Measurements from ENCODE around the gene HBP1. TPM values are rescaled to one million over a fixed set of nuclear protein-coding genes. Genes with fewer than 3 reads are reported as not detected.

The HBP1 gene
- total and polyA plus RNA-seq, 2 experiments from 2014 or later = 36.0 to 52.8 TPM

- TF ChIP-seq ZNF462 (CRISPR knock-in tag; IDR thresholded peaks at IDR 0.05) (no peak), CTCF (conservative IDR thresholded peaks at IDR 0.05; ENCODE audit: low read depth in 2 of 2) (no peak), CREB1 (CRISPR knock-in tag; IDR thresholded peaks at IDR 0.05; ENCODE audit: low read depth) (no peak)
Observed at GRCh38 chr7:107119376-107120105, 49.3 kb upstream of the HBP1 start (continued).

- no peak for ATAC-seq
- Histone ChIP-seq H3K4me2 (no peak overlapping the region), H3K27ac (ENCODE audit: low read depth) (no peak overlapping the region), H3K4me1 (ENCODE audit: insufficient read depth) (peaks cover 12% of the 10 kb centered on the region), H4K20me1 (replicated peaks; ENCODE audit: insufficient read depth) (no peaks in the 10 kb centered on the region), H3K4me3 (no peak overlapping the region), H3K9me2 (ENCODE audit: insufficient read depth) (no peaks in the 10 kb centered on the region), H3K36me3 (ENCODE audit: insufficient read depth) (no peaks in the 10 kb centered on the region), H3K27me3 (ENCODE audit: insufficient read depth) (no peaks in the 10 kb centered on the region), H3F3A (replicated peaks; ENCODE audit: low read depth) (no peaks in the 10 kb centered on the region), H2AFZ (no peak overlapping the region), H3K79me2 (replicated peaks; ENCODE audit: insufficient read depth) (no peaks in the 10 kb centered on the region; the same call in none of the 2 replicates)
- peaks cover 3% of the 10 kb centered on the region for H3K27me3 Mint-ChIP-seq (ENCODE audit: insufficient read depth, low read depth, poor library complexity)
- H3K27ac Mint-ChIP-seq = no peak overlapping the region
- no peak for DNase-seq (ENCODE audit: low spot score)
- no peaks in the 10 kb centered on the region for H3K9me3 Mint-ChIP-seq
- H3K4me1 Mint-ChIP-seq = peaks cover 27% of the 10 kb centered on the region
- H3K4me3 Mint-ChIP-seq = no peak overlapping the region
- H3K36me3 Mint-ChIP-seq (ENCODE audit: low read depth) = no peaks in the 10 kb centered on the region
- TF ChIP-seq STAT1 (IDR thresholded peaks at IDR 0.05; ENCODE audit: unreplicated experiment) (no peak), EZH2phosphoT487 (IDR thresholded peaks at IDR 0.05; ENCODE audit: unreplicated experiment) (no peak), ZNF114 (CRISPR knock-in tag; IDR thresholded peaks at IDR 0.05) (no peak), CREB1 (CRISPR knock-in tag; IDR thresholded peaks at IDR 0.05; ENCODE audit: low read depth) (no peak), ZNF331 (CRISPR knock-in tag; IDR thresholded peaks at IDR 0.05; ENCODE audit: low read depth) (no peak)
Observed at GRCh38 chr7:107122486-107122911, 46.3 kb upstream of the HBP1 start.
